A673 (cell line): ENCODE data around the gene SPI1. TPM values are rescaled to one million over a fixed set of nuclear protein-coding genes. Genes with fewer than 3 reads are reported as not detected.

Source experiments
- BruUV-seq: library from RNA; stranded (reverse); fragments of 400-500 nt; replicated peaks from 2 replicates; lab custom pipeline; 2021; lab: Mats Ljungman, UMichigan
- CTCF ChIA-PET: fragments of 300-600 bp; sonication (Branson Sonifier 250); formaldehyde crosslinking; loops from one replicate; lab custom pipeline; 2022; ENCODE audit warnings: antibody characterized with exemption; lab: Charles Lee
- POLR2A ChIA-PET: fragments of 300-600 bp; sonication (Branson Sonifier 250); formaldehyde crosslinking; loops from one replicate; lab custom pipeline; 2022; ENCODE audit warnings: antibody characterized with exemption; ENCODE audit not compliant: low non-redundant PET; lab: Charles Lee
- DNase-seq: peaks from one replicate; pipeline ENCODE4 v3.0.0-alpha.2; 2015; ENCODE audit warnings: low spot score
- H3K27ac ChIP-seq: fragments of 200-600 bp; sonication (generic); 2 replicates; pipeline ENCODE4 v1.5.1; 2016; ENCODE audit warnings: mixed run types, low read depth, mild to moderate bottlenecking, mixed read lengths, antibody characterized with exemption, low read length; ENCODE audit not compliant: poor library complexity, severe bottlenecking
- H3K27me3 ChIP-seq: fragments of 200-600 bp; sonication (generic); replicated peaks from 2 replicates; pipeline ENCODE4 v1.6.1; 2017; ENCODE audit warnings: mixed run types, low read depth, mild to moderate bottlenecking, mixed read lengths, antibody characterized with exemption, low read length; ENCODE audit not compliant: insufficient read depth, poor library complexity
- H3K36me3 ChIP-seq: fragments of 200-600 bp; sonication (generic); 2 replicates; pipeline ENCODE4 v1.6.1; 2016; ENCODE audit warnings: mixed run types, mild to moderate bottlenecking, mixed read lengths, antibody characterized with exemption, low read length; ENCODE audit not compliant: insufficient read depth, poor library complexity, severe bottlenecking
- H3K4me1 ChIP-seq: fragments of 200-600 bp; sonication (generic); 2 replicates; pipeline ENCODE4 v1.6.1; 2017; ENCODE audit warnings: mixed run types, mild to moderate bottlenecking, mixed read lengths, antibody characterized with exemption, low read length; ENCODE audit not compliant: insufficient read depth, poor library complexity, severe bottlenecking
- H3K4me3 ChIP-seq: fragments of 200-600 bp; sonication (generic); 2 replicates; pipeline ENCODE4 v1.5.1; 2016; ENCODE audit warnings: low read depth, mixed run types, mild to moderate bottlenecking, mixed read lengths, low read length; ENCODE audit not compliant: poor library complexity, severe bottlenecking
- H3K9me3 ChIP-seq: fragments of 200-600 bp; sonication (generic); 2 replicates; pipeline ENCODE4 v1.6.1; 2016; ENCODE audit warnings: mixed run types, low read depth, mild to moderate bottlenecking, mixed read lengths, antibody characterized with exemption, low read length; ENCODE audit not compliant: poor library complexity, severe bottlenecking
- CTCF ChIP-seq: fragments of 300-800, 200-600 bp; sonication (generic); conservative IDR thresholded peaks from 2 replicates; pipeline ENCODE4 v1.5.1; 2017; ENCODE audit warnings: low read depth, mild to moderate bottlenecking, antibody characterized with exemption, low read length, moderate library complexity, mixed read lengths
- EZH2 ChIP-seq: fragments of 200-600 bp; sonication (generic); IDR thresholded peaks from 2 replicates; pipeline ENCODE4 v1.6.1; 2017; ENCODE audit warnings: borderline replicate concordance, low read depth, mild to moderate bottlenecking, mixed read lengths, antibody characterized with exemption, low read length; ENCODE audit not compliant: poor library complexity, severe bottlenecking
- intact Hi-C: fragments of 100-400 bp; cut with micrococcal nuclease; formaldehyde crosslinking; loops from one replicate; pipeline ENCODE4 v1.10.0; 2022; ENCODE audit not compliant: unreplicated experiment
- total RNA-seq: library from RNA; stranded (reverse); gene quantifications from 2 replicates; pipeline ENCODE4 v1.2.3, GENCODE V29; 2021

Gene SPI1
- total RNA-seq, 1 experiment from 2014 or later = not detected

- no TSS peak for BruUV-seq
- no peak for DNase-seq
- intact Hi-C loops = no loop called here
- H3K9me3 ChIP-seq = no peaks in the 10 kb centered on the region
- H3K4me3 ChIP-seq = no peak overlapping the region
- H3K27me3 ChIP-seq = no peaks in the 10 kb centered on the region
- H3K36me3 ChIP-seq = no peaks in the 10 kb centered on the region
- no peak for TF ChIP-seq EZH2
- TF ChIP-seq CTCF = no peak
- H3K27ac ChIP-seq = no peak overlapping the region
- ChIA-PET CTCF (no interaction called here), POLR2A (no interaction called here)
- H3K4me1 ChIP-seq = peaks cover 14% of the 10 kb centered on the region
Measured at GRCh38 chr11:47396049-47396320, 17.6 kb upstream of the SPI1 start.

- H3K4me1 ChIP-seq = peaks cover 9% of the 10 kb centered on the region
- intact Hi-C loops = no loop called here
- TF ChIP-seq EZH2 = no peak
- no peak for TF ChIP-seq CTCF
- no peaks in the 10 kb centered on the region for H3K27me3 ChIP-seq
- H3K9me3 ChIP-seq = no peaks in the 10 kb centered on the region
- ChIA-PET POLR2A (no interaction called here), CTCF (no interaction called here)
- DNase-seq = no peak
- no TSS peak for BruUV-seq
- no peaks in the 10 kb centered on the region for H3K36me3 ChIP-seq
- peak overlapping the region; percentile 63 for H3K27ac ChIP-seq
- no peak overlapping the region for H3K4me3 ChIP-seq
Measured at GRCh38 chr11:47395223-47396048, 17.1 kb upstream of the SPI1 start.

GRCh38 chr11:47394322-47395222 is 16.2 kb upstream of the SPI1 start:
- DNase-seq = peak; percentile 44
- ChIA-PET CTCF (no interaction called here), POLR2A (no interaction called here)
- TF ChIP-seq EZH2 = no peak
- TF ChIP-seq CTCF = no peak
- peak overlapping the region; percentile 63 for H3K27ac ChIP-seq
- no TSS peak for BruUV-seq
- H3K4me1 ChIP-seq = peaks cover 3% of the 10 kb centered on the region
- no peak overlapping the region for H3K4me3 ChIP-seq
- no peaks in the 10 kb centered on the region for H3K9me3 ChIP-seq
- no peaks in the 10 kb centered on the region for H3K36me3 ChIP-seq
- H3K27me3 ChIP-seq = no peaks in the 10 kb centered on the region
- intact Hi-C loops = no loop called here
